Memory B cell (primary cell): ENCODE measurements around the gene PLXND1.
A peak's percentile ranks its signal among the peaks of the same experiment; 100 is the strongest.

Source experiments
- ATAC-seq: fragments of 150-1000 bp; cut with Tn5 transposase; 2 replicates; pipeline ENCODE4 v1.10.0; 2021; ENCODE audit warnings: low read depth, mild to moderate bottlenecking, moderate library complexity
- DNase-seq, 2 donors: peaks; one replicate each; pipeline ENCODE4 v3.0.0; 2022; ENCODE audit warnings: low spot score in 2 of 2
- H3K27ac Mint-ChIP-seq: one replicate; pipeline ENCODE4 v1.8.0; 2022; ENCODE audit warnings: mild to moderate bottlenecking, moderate library complexity, mixed read lengths
- H3K27me3 Mint-ChIP-seq: one replicate; pipeline ENCODE4 v1.8.0; 2022; ENCODE audit warnings: mixed read lengths
- H3K36me3 Mint-ChIP-seq: one replicate; pipeline ENCODE4 v1.8.0; 2022; ENCODE audit warnings: mild to moderate bottlenecking, mixed read lengths
- H3K4me1 Mint-ChIP-seq: one replicate; pipeline ENCODE4 v1.8.0; 2022; ENCODE audit warnings: mixed read lengths
- H3K4me3 Mint-ChIP-seq: one replicate; pipeline ENCODE4 v1.8.0; 2022; ENCODE audit warnings: mild to moderate bottlenecking, moderate library complexity, mixed read lengths
- H3K9me3 Mint-ChIP-seq: one replicate; pipeline ENCODE4 v1.8.0; 2022; ENCODE audit warnings: mixed read lengths

PLXND1 gene

GRCh38 chr3:129595544-129596193 is 10.8 kb downstream of the PLXND1 start:
- Mint-ChIP-seq H3K9me3 (no peaks in the 10 kb centered on the region), H3K36me3 (no peaks in the 10 kb centered on the region), H3K4me3 (no peak overlapping the region), H3K27ac (no peak overlapping the region), H3K27me3 (peaks cover 18% of the 10 kb centered on the region), H3K4me1 (peaks cover 12% of the 10 kb centered on the region)
- ATAC-seq, result no peak
- DNase-seq, result no peak

DNA sequence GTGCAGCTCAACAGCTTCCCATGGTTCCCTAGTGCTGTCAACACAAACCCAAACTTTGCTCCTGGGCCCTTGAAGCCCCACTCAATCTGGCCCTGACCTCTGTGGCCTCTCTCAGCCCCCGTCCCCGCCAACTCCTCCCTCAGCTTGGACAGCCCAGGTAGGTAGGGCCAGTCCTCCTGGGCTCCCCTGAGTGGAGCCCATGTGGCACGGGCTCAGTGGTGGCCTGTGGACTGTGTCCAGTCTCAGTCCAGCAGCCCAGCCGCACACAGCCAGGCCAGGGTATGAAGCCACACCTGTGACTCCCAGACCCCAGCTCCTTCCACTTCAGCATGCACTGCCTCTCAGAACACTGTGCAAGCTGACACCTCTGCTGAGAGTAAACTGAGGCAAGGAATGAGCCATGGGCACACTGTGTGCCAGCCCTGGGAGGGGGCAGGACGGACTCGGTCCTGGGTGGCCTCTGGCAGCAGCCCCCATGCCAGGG is 11.5 kb downstream of the PLXND1 start:
- Mint-ChIP-seq H3K4me1 (peaks cover 12% of the 10 kb centered on the region), H3K27ac (no peak overlapping the region), H3K4me3 (no peak overlapping the region), H3K27me3 (peaks cover 21% of the 10 kb centered on the region), H3K36me3 (no peaks in the 10 kb centered on the region), H3K9me3 (no peaks in the 10 kb centered on the region)
- ATAC-seq (no peak), DNase-seq (no peak)

GRCh38 chr3:129594409-129594808 is 12.1 kb downstream of the PLXND1 start:
- no peaks in the 10 kb centered on the region for H3K36me3 Mint-ChIP-seq
- peaks cover 12% of the 10 kb centered on the region for H3K4me1 Mint-ChIP-seq
- peaks cover 21% of the 10 kb centered on the region for H3K27me3 Mint-ChIP-seq
- no peaks in the 10 kb centered on the region for H3K9me3 Mint-ChIP-seq
- DNase-seq (no peak), ATAC-seq (no peak)
- H3K4me3 Mint-ChIP-seq, result no peak overlapping the region
- no peak overlapping the region for H3K27ac Mint-ChIP-seq

- no peak for DNase-seq
- Mint-ChIP-seq H3K4me1 (peaks cover 12% of the 10 kb centered on the region), H3K36me3 (no peaks in the 10 kb centered on the region), H3K4me3 (peak overlapping the region; percentile 60), H3K27me3 (peaks cover 21% of the 10 kb centered on the region), H3K27ac (no peak overlapping the region), H3K9me3 (no peaks in the 10 kb centered on the region)
- ATAC-seq, result peak; percentile 34
These were observed 12.7 kb downstream of the PLXND1 start for GRCh38 chr3:129593595-129594339.

GRCh38 chr3:129593230-129593594 is 13.3 kb downstream of the PLXND1 start:
- Mint-ChIP-seq H3K27me3 (peaks cover 21% of the 10 kb centered on the region), H3K4me1 (peaks cover 12% of the 10 kb centered on the region), H3K36me3 (no peaks in the 10 kb centered on the region), H3K9me3 (no peaks in the 10 kb centered on the region), H3K4me3 (peak overlapping the region; percentile 60), H3K27ac (no peak overlapping the region)
- ATAC-seq (no peak), DNase-seq (no peak)

GRCh38 chr3:129592381-129593131 is 13.9 kb downstream of the PLXND1 start:
- H3K4me3 Mint-ChIP-seq, result peak overlapping the region; percentile 60
- H3K36me3 Mint-ChIP-seq, result no peaks in the 10 kb centered on the region
- H3K9me3 Mint-ChIP-seq, result no peaks in the 10 kb centered on the region
- DNase-seq, result no peak
- H3K4me1 Mint-ChIP-seq, result peaks cover 12% of the 10 kb centered on the region
- peaks cover 19% of the 10 kb centered on the region for H3K27me3 Mint-ChIP-seq
- no peak for ATAC-seq
- no peak overlapping the region for H3K27ac Mint-ChIP-seq

DNA sequence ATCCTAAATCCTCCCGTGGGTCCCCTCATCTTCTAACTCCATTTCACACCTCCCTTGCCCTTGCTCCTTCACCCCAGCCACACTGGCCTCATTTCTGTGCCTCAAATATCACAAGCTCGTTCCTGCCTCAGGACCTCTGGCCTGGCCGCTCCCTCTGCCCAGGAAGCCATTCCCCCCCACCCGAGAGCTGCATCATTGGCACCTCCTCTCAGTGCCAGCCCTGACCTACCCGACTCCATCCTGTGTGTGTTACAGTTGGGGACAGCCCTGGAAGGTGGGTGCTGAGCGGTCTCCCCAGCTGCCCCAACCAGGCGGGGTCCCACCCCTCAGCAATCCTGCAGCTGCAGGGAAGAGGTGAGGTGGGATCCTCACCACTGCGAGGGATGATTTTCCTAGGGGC is 14.5 kb downstream of the PLXND1 start:
- Mint-ChIP-seq H3K9me3 (no peaks in the 10 kb centered on the region), H3K36me3 (no peaks in the 10 kb centered on the region), H3K27me3 (peaks cover 19% of the 10 kb centered on the region), H3K4me1 (peaks cover 12% of the 10 kb centered on the region), H3K4me3 (no peak overlapping the region), H3K27ac (no peak overlapping the region)
- DNase-seq, result no peak
- ATAC-seq, result no peak

DNA sequence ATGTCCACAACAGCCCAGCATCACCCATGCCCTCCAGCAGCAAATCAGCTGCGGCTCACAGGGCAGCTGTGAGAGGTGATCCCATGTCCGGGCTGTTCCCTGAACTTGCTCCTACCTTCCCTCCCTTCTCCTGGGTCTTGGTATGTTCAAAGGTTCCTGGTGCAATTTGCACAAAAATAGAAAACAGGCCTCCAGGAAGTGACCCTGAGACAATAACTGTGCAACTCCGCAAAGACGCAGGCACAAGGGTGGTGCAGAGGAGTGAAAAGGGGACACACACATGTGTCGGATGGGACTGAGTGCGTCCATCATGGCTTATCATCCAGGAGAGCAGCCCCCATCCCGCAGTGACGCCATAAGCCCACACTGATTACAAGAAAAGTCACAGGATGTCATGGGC is 16.3 kb downstream of the PLXND1 start:
- DNase-seq, result no peak
- Mint-ChIP-seq H3K27me3 (peaks cover 17% of the 10 kb centered on the region), H3K4me1 (peaks cover 12% of the 10 kb centered on the region), H3K4me3 (no peak overlapping the region), H3K36me3 (no peaks in the 10 kb centered on the region), H3K9me3 (no peaks in the 10 kb centered on the region), H3K27ac (no peak overlapping the region)
- ATAC-seq, result no peak

DNA sequence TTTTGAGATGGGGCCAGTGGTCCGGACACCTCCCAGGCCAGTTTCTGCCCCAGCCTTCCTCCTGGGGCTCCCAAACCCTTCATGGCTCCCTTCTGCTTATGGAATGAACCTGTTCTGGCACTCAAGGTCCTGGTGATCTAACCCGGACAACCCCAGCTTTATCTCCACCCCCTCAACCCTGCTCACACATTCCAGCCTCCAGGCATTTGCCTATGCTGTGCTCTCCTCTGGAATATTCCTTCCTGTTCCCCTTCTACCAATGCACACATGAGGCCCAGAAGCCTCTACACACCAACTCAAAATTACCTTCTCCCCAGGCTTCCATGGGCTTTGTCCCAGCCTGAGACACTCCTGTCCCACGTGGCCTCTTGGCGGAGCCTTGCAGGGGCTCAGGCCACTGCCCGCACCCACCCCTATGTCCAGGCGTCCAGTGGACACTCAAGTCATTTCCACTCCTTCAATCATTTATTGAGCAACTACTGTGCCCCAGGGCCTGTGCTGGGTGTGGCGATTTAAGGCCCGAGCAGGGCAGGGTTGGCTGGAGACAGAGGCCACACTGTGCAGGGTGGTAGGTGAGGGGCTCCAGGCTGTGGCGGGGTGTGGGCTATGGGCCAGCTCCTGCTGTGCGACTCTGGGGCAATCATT is 18.8 kb downstream of the PLXND1 start:
- H3K27ac Mint-ChIP-seq, result no peak overlapping the region
- H3K4me1 Mint-ChIP-seq, result peaks cover 6% of the 10 kb centered on the region
- no peak for DNase-seq
- no peaks in the 10 kb centered on the region for H3K9me3 Mint-ChIP-seq
- peaks cover 10% of the 10 kb centered on the region for H3K27me3 Mint-ChIP-seq
- no peak for ATAC-seq
- no peak overlapping the region for H3K4me3 Mint-ChIP-seq
- no peaks in the 10 kb centered on the region for H3K36me3 Mint-ChIP-seq

DNA sequence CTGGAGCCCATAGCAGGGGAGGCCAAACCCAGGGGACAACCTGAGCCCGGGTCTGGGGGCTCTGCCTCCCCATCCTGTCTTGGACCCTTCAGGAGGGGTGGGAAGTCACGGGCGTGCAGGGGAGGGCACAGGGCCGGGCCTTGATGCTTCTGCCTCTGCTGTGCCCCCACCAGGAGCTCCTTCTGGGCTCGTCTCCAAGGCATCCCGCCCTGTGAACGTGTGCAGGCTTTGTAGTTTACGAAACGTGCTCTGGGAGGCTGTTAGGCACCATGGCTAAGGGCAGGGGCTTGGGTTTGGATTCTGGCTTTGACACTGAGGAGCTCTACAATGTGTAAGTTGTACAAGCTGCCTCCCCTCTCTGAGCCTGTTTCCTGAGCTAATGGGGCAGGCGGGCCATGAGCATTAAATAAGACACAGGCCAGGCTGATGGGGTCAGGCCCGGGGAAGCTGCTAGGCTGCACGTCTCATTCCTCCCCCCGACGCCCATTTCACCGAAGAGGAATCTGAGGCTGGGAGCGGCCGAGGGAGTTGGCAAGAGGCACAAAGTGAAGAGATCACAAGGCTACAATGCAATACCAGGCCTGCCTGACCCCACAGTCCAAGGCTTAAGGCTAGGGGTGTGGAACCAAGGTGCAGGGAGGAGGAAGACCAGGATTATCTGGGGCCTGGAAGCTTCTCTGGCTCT is 19.6 kb downstream of the PLXND1 start:
- no peaks in the 10 kb centered on the region for H3K9me3 Mint-ChIP-seq
- ATAC-seq (no peak), DNase-seq (no peak)
- H3K27me3 Mint-ChIP-seq, result peaks cover 8% of the 10 kb centered on the region
- no peak overlapping the region for H3K4me3 Mint-ChIP-seq
- H3K27ac Mint-ChIP-seq, result no peak overlapping the region
- no peaks in the 10 kb centered on the region for H3K36me3 Mint-ChIP-seq
- H3K4me1 Mint-ChIP-seq, result peaks cover 6% of the 10 kb centered on the region

DNA sequence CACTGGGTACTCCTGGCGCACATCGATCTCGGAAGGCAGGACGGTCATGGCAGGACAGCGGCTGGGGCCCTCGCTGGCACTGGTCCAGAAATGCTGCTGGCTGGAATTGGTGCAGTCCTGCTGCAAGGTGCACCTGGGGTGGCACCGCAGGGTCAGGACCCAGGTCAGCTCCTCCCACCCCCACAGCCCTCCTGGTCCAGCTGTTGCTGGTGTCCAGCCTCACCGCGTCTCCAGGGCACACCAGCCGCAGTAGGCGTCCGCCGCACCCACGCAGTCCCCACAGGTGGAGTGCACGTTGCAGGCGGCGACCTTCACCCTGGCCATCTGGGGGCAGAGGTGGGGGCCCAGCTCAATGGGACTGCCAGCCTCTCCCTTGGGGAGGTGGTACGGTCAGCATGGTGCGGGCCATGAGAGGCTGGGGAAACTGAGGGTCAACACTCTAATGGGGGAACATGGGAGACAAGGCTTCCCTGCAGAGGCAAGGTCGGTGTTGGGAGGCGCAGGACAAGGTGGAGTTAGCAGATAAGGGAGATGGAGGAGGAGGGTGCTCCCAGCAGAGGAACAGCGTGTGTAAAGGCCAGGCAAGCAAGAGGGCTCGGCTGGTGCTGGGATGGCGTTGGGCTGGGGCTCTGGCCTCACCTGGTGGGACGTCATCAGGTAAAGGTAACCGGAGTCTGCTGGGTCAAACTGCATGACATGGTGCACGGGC is 20.4 kb downstream of the PLXND1 start:
- ATAC-seq, result no peak
- H3K27me3 Mint-ChIP-seq, result peaks cover 3% of the 10 kb centered on the region
- peaks cover 4% of the 10 kb centered on the region for H3K4me1 Mint-ChIP-seq

DNA sequence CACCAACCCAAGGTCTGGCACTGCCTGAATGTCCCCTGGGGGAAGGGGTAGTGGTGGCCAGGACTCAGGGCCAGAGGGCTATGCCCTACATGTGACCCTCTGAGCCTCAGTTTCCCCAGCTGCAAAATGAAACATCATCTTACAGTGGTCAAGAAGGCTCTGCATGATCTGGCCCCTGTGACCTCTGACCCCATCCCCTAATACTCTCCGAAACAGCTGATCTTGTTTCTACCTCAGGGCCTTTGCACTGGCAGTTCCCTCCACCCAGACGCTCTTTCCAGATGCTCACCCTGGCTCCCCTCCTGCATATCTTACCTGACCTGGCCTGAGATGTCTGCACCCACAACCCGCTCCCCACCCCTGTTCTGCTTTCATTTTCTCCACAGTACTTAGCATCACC is 21.8 kb downstream of the PLXND1 start:
- Mint-ChIP-seq H3K27ac (no peak overlapping the region), H3K9me3 (no peaks in the 10 kb centered on the region), H3K27me3 (no peaks in the 10 kb centered on the region), H3K36me3 (no peaks in the 10 kb centered on the region), H3K4me3 (no peak overlapping the region), H3K4me1 (peaks cover 8% of the 10 kb centered on the region)
- DNase-seq, result no peak
- no peak for ATAC-seq

More for the DNA sequence above, 20.4 kb downstream of the PLXND1 start:
- Mint-ChIP-seq H3K4me3 (no peak overlapping the region), H3K36me3 (no peaks in the 10 kb centered on the region), H3K9me3 (no peaks in the 10 kb centered on the region), H3K27ac (no peak overlapping the region)
- no peak for DNase-seq

- Mint-ChIP-seq H3K4me3 (no peak overlapping the region), H3K36me3 (no peaks in the 10 kb centered on the region), H3K27ac (peak overlapping the region; percentile 32), H3K9me3 (no peaks in the 10 kb centered on the region), H3K27me3 (no peaks in the 10 kb centered on the region), H3K4me1 (peaks cover 14% of the 10 kb centered on the region)
- ATAC-seq (no peak), DNase-seq (no peak)
These were observed 23.2 kb downstream of the PLXND1 start for GRCh38 chr3:129583289-129583688.
